GM23338 (cell line): ENCODE data around the gene HSD11B2.

Source experiments
- CREB1 ChIP-seq: fragments of 250-450 bp; sonication (Bioruptor Pico); IDR thresholded peaks from 2 replicates; pipeline ENCODE4 v1.5.0; 2020; ENCODE audit warnings: low read depth, mild to moderate bottlenecking, moderate library complexity
- EZH2 ChIP-seq: fragments of 200-600 bp; sonication (generic); IDR thresholded peaks from one replicate; pipeline ENCODE4 v1.8.0; 2017; ENCODE audit warnings: antibody characterized with exemption, mild to moderate bottlenecking, low read depth; ENCODE audit not compliant: unreplicated experiment
- EZH2phosphoT487 ChIP-seq: fragments of 200-600 bp; sonication (generic); IDR thresholded peaks from one replicate; pipeline ENCODE4 v1.8.1; 2018; ENCODE audit warnings: antibody characterized with exemption; ENCODE audit not compliant: unreplicated experiment
- JUNB ChIP-seq: IDR thresholded peaks from one replicate; pipeline ENCODE4 v1.6.1; 2016; ENCODE audit warnings: antibody characterized with exemption; ENCODE audit not compliant: unreplicated experiment
- NANOG ChIP-seq: IDR thresholded peaks from 2 replicates; pipeline ENCODE4 v1.6.1; 2016; ENCODE audit warnings: antibody characterized with exemption, borderline replicate concordance
- POLR2AphosphoS5 ChIP-seq: IDR thresholded peaks from 2 replicates; pipeline ENCODE4 v1.6.1; 2016; ENCODE audit warnings: antibody characterized with exemption, low read depth
- STAT1 ChIP-seq: IDR thresholded peaks from one replicate; pipeline ENCODE4 v1.6.1; 2016; ENCODE audit warnings: antibody characterized with exemption; ENCODE audit not compliant: unreplicated experiment
- TF ChIP-seq, protein P1 (sequence below), 2 experiments: fragments of 200-600 bp in 1 of 2; sonication (generic) in 1 of 2; conservative IDR thresholded peaks; 2 replicates each; pipeline versions ENCODE4 v1.5.1 to v1.6.1; 2016 to 2017; ENCODE audit warnings: antibody characterized with exemption in 2 of 2, low read depth in 2 of 2, mild to moderate bottlenecking in 2 of 2, moderate library complexity in 1 of 2
- TF ChIP-seq, protein P2 (sequence below): IDR thresholded peaks from one replicate; pipeline ENCODE4 v1.6.1; 2018; ENCODE audit warnings: antibody characterized with exemption; ENCODE audit not compliant: unreplicated experiment
- TF ChIP-seq, protein P3 (sequence below): IDR thresholded peaks from 2 replicates; pipeline ENCODE4 v1.6.1; 2016; ENCODE audit warnings: antibody characterized with exemption

DNA sequence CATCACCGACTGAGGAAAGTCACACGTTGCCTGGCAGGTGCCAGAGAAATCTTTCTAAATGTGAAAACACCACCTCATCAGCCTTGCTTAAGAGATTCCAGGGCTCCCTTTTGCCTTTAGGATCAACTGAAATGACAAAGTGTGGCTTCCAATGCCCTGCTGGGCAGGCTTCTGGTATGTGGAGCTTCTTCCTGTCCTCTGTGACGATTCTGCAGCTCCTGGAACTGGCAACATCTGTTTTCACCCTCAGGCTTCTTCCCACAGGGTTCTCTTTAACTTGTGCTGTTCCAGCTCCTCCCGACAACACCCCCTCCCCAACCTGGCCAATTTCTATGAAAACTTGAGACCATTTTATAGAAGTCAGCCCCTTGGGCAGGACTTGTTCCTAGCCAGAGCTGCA is 9.9 kb upstream of the HSD11B2 start:
- TF ChIP-seq, protein P1, sequence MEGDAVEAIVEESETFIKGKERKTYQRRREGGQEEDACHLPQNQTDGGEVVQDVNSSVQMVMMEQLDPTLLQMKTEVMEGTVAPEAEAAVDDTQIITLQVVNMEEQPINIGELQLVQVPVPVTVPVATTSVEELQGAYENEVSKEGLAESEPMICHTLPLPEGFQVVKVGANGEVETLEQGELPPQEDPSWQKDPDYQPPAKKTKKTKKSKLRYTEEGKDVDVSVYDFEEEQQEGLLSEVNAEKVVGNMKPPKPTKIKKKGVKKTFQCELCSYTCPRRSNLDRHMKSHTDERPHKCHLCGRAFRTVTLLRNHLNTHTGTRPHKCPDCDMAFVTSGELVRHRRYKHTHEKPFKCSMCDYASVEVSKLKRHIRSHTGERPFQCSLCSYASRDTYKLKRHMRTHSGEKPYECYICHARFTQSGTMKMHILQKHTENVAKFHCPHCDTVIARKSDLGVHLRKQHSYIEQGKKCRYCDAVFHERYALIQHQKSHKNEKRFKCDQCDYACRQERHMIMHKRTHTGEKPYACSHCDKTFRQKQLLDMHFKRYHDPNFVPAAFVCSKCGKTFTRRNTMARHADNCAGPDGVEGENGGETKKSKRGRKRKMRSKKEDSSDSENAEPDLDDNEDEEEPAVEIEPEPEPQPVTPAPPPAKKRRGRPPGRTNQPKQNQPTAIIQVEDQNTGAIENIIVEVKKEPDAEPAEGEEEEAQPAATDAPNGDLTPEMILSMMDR (conservative IDR thresholded peaks at IDR 0.05; ENCODE audit: low read depth in 2 of 2), result no peak
- TF ChIP-seq, protein P2, sequence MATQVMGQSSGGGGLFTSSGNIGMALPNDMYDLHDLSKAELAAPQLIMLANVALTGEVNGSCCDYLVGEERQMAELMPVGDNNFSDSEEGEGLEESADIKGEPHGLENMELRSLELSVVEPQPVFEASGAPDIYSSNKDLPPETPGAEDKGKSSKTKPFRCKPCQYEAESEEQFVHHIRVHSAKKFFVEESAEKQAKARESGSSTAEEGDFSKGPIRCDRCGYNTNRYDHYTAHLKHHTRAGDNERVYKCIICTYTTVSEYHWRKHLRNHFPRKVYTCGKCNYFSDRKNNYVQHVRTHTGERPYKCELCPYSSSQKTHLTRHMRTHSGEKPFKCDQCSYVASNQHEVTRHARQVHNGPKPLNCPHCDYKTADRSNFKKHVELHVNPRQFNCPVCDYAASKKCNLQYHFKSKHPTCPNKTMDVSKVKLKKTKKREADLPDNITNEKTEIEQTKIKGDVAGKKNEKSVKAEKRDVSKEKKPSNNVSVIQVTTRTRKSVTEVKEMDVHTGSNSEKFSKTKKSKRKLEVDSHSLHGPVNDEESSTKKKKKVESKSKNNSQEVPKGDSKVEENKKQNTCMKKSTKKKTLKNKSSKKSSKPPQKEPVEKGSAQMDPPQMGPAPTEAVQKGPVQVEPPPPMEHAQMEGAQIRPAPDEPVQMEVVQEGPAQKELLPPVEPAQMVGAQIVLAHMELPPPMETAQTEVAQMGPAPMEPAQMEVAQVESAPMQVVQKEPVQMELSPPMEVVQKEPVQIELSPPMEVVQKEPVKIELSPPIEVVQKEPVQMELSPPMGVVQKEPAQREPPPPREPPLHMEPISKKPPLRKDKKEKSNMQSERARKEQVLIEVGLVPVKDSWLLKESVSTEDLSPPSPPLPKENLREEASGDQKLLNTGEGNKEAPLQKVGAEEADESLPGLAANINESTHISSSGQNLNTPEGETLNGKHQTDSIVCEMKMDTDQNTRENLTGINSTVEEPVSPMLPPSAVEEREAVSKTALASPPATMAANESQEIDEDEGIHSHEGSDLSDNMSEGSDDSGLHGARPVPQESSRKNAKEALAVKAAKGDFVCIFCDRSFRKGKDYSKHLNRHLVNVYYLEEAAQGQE, result no peak
- TF ChIP-seq EZH2phosphoT487, result no peak
- TF ChIP-seq JUNB, result no peak
- no peak for TF ChIP-seq POLR2AphosphoS5
- no peak for TF ChIP-seq EZH2
- TF ChIP-seq, protein P3, sequence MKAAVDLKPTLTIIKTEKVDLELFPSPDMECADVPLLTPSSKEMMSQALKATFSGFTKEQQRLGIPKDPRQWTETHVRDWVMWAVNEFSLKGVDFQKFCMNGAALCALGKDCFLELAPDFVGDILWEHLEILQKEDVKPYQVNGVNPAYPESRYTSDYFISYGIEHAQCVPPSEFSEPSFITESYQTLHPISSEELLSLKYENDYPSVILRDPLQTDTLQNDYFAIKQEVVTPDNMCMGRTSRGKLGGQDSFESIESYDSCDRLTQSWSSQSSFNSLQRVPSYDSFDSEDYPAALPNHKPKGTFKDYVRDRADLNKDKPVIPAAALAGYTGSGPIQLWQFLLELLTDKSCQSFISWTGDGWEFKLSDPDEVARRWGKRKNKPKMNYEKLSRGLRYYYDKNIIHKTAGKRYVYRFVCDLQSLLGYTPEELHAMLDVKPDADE, result no peak
- no peak for TF ChIP-seq CREB1
- no peak for TF ChIP-seq STAT1
- TF ChIP-seq NANOG, result no peak
